Astrocyte (in vitro differentiated cells and primary cell): ENCODE measurements around the gene DNLZ. TPM values are rescaled to one million over a fixed set of nuclear protein-coding genes. Genes with fewer than 3 reads are reported as not detected.
"Not testable (repeated sequence)": the region's sequence is repeated elsewhere in the genome, so short reads cannot be mapped to it uniquely, and the experiment has no call there.

Experiments
- DNase-seq: peaks from one replicate; pipeline ENCODE4 v3.0.0-alpha.2; 2010; ENCODE audit warnings: low read depth
- FAIRE-seq: peaks from 2 replicates; lab custom pipeline; 2011; peaks lifted over from hg19 to GRCh38; lab: Jason Lieb, UNC
- H2AFZ ChIP-seq: 2 replicates; pipeline ENCODE4 v1.6.0; 2012; ENCODE audit warnings: low read depth, low read length, inconsistent platforms
- H3K27ac ChIP-seq: 2 replicates; pipeline ENCODE4 v1.5.1; 2011; ENCODE audit warnings: low read depth, low read length, inconsistent platforms
- H3K27me3 ChIP-seq: 2 replicates; pipeline ENCODE4 v1.6.0; 2011; ENCODE audit warnings: low read length, inconsistent platforms; ENCODE audit not compliant: insufficient read depth
- H3K36me3 ChIP-seq: 2 replicates; pipeline ENCODE4 v1.5.1; 2011; ENCODE audit warnings: low read length, inconsistent platforms; ENCODE audit not compliant: insufficient read depth
- H3K4me1 ChIP-seq: 2 replicates; pipeline ENCODE4 v1.5.1; 2011; ENCODE audit warnings: low read length, inconsistent platforms; ENCODE audit not compliant: insufficient read depth
- H3K4me2 ChIP-seq: 2 replicates; pipeline ENCODE4 v1.6.0; 2012; ENCODE audit warnings: low read length, inconsistent platforms
- H3K4me3 ChIP-seq: 2 replicates; pipeline ENCODE4 v1.5.1; 2011; ENCODE audit warnings: low read depth, mild to moderate bottlenecking, low read length, inconsistent platforms; ENCODE audit not compliant: insufficient read depth
- H3K79me2 ChIP-seq: 2 replicates; pipeline ENCODE4 v1.6.0; 2012; ENCODE audit warnings: mild to moderate bottlenecking, low read length, inconsistent platforms; ENCODE audit not compliant: insufficient read depth
- H3K9ac ChIP-seq: 2 replicates; pipeline ENCODE4 v1.6.0; 2012; ENCODE audit warnings: mild to moderate bottlenecking, low read length, inconsistent platforms
- H3K9me3 ChIP-seq: 2 replicates; pipeline ENCODE4 v1.5.1; 2012; ENCODE audit warnings: low read depth, mild to moderate bottlenecking, low read length, inconsistent platforms; ENCODE audit not compliant: insufficient read depth
- H4K20me1 ChIP-seq: 2 replicates; pipeline ENCODE4 v1.6.0; 2012; ENCODE audit warnings: low read length, inconsistent platforms; ENCODE audit not compliant: insufficient read depth
- H3K27ac Mint-ChIP-seq: one replicate; pipeline ENCODE4 v1.8.0; 2021; ENCODE audit warnings: mild to moderate bottlenecking, mixed read lengths; ENCODE audit not compliant: unreplicated experiment
- H3K27me3 Mint-ChIP-seq: one replicate; pipeline ENCODE4 v1.8.0; 2021; ENCODE audit warnings: low read depth, mixed read lengths; ENCODE audit not compliant: unreplicated experiment
- H3K36me3 Mint-ChIP-seq: one replicate; pipeline ENCODE4 v1.8.0; 2021; ENCODE audit warnings: low read depth, mixed read lengths; ENCODE audit not compliant: unreplicated experiment
- H3K4me1 Mint-ChIP-seq: one replicate; pipeline ENCODE4 v1.8.0; 2021; ENCODE audit warnings: low read depth, mixed read lengths; ENCODE audit not compliant: unreplicated experiment
- H3K4me3 Mint-ChIP-seq: one replicate; pipeline ENCODE4 v1.8.0; 2021; ENCODE audit warnings: mild to moderate bottlenecking, moderate library complexity, mixed read lengths; ENCODE audit not compliant: unreplicated experiment
- H3K9me3 Mint-ChIP-seq: one replicate; pipeline ENCODE4 v1.8.0; 2021; ENCODE audit warnings: mild to moderate bottlenecking, mixed read lengths; ENCODE audit not compliant: unreplicated experiment
- EZH2 ChIP-seq: IDR thresholded peaks from 2 replicates; pipeline ENCODE4 v1.6.1; 2012; ENCODE audit warnings: mild to moderate bottlenecking, low read length, inconsistent platforms; ENCODE audit not compliant: insufficient read depth
- total RNA-seq: library from RNA; stranded (reverse); gene quantifications from 2 replicates; pipeline ENCODE4 v1.2.1, GENCODE V29; 2021
- TF ChIP-seq, protein P1 (sequence below): IDR thresholded peaks from 2 replicates; pipeline ENCODE4 v1.5.1; 2011; ENCODE audit warnings: low read depth, mild to moderate bottlenecking, inconsistent platforms, low read length, moderate library complexity; ENCODE audit not compliant: insufficient read depth

The DNLZ gene
- total RNA-seq, 1 donor from 2014 or later: 17.4 TPM

DNA sequence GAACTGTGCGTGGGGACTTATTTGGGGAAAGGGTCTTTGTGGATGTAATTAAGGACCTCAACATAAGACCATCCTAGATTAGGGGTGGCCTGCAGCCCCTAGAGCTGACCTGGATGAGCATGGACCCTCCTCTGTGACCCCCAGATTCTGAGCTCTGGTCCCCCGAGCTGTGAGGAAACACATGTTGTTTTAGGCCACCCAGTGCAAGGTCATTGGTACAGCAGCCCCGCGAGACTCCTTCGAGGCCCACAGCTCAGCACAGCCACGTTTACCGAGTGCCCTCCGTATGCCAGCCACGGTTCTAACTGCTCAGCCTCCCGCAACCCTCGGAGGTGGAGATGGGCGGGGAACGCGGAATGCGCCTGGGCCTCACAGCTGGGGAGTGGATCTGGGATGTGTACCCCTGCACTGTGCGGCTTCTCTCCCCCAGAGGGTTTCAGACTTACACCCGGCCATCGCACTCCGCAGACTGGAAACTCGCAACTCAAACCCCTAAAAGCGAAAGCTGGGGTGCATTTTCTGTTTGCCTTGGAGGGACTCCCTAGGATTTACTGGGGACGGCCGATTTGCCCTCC is 40.7 kb downstream of the DNLZ start:
- H3K4me1 Mint-ChIP-seq: no peaks in the 10 kb centered on the region
- H3K4me3 ChIP-seq: no peak overlapping the region
- no peaks in the 10 kb centered on the region for H3K27me3 ChIP-seq
- no peaks in the 10 kb centered on the region for H3K36me3 ChIP-seq
- DNase-seq (no peak), FAIRE-seq (no peak)
- H3K27me3 Mint-ChIP-seq: peaks cover 8% of the 10 kb centered on the region
- no peak overlapping the region for H3K9ac ChIP-seq
- H3K4me2 ChIP-seq: no peak overlapping the region
- H3K27ac Mint-ChIP-seq: no peak overlapping the region
- no peak overlapping the region for H2AFZ ChIP-seq
- H3K27ac ChIP-seq: no peak overlapping the region
- no peaks in the 10 kb centered on the region for H3K9me3 ChIP-seq
- peaks cover 13% of the 10 kb centered on the region for H3K9me3 Mint-ChIP-seq
- no peaks in the 10 kb centered on the region for H4K20me1 ChIP-seq
- peaks cover under 1% of the 10 kb centered on the region for H3K79me2 ChIP-seq
- peaks cover 16% of the 10 kb centered on the region for H3K4me1 ChIP-seq
- no peaks in the 10 kb centered on the region for H3K36me3 Mint-ChIP-seq
- H3K4me3 Mint-ChIP-seq: no peak overlapping the region
- TF ChIP-seq, protein P1, sequence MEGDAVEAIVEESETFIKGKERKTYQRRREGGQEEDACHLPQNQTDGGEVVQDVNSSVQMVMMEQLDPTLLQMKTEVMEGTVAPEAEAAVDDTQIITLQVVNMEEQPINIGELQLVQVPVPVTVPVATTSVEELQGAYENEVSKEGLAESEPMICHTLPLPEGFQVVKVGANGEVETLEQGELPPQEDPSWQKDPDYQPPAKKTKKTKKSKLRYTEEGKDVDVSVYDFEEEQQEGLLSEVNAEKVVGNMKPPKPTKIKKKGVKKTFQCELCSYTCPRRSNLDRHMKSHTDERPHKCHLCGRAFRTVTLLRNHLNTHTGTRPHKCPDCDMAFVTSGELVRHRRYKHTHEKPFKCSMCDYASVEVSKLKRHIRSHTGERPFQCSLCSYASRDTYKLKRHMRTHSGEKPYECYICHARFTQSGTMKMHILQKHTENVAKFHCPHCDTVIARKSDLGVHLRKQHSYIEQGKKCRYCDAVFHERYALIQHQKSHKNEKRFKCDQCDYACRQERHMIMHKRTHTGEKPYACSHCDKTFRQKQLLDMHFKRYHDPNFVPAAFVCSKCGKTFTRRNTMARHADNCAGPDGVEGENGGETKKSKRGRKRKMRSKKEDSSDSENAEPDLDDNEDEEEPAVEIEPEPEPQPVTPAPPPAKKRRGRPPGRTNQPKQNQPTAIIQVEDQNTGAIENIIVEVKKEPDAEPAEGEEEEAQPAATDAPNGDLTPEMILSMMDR: no peak
- no peak for TF ChIP-seq EZH2

DNA sequence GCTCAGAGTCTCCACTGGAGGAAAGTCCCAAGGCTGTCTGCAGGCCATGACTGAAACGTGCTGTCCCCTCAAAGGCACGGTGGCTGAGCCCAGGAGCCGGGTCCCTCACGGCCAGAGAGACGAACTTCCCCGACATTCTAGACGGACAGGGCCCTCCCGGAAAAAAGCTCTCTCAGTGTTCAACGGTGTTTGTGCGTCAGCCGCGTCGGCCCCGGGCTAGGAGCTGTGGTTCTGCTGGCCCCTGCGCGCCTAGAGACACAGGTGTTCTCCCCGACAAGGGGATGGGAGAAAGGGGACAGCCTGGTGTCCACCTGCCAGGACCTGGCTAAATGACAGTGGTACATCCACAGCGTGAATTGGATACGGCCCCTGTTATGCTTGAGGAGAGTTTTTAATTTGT is 42.0 kb downstream of the DNLZ start:
- no peak overlapping the region for H3K27ac Mint-ChIP-seq
- Histone ChIP-seq H4K20me1 (no peaks in the 10 kb centered on the region), H3K27ac (no peak overlapping the region), H3K79me2 (no peaks in the 10 kb centered on the region), H3K27me3 (no peaks in the 10 kb centered on the region), H3K4me3 (no peak overlapping the region), H3K9me3 (no peaks in the 10 kb centered on the region), H2AFZ (no peak overlapping the region), H3K36me3 (no peaks in the 10 kb centered on the region), H3K4me1 (peaks cover 10% of the 10 kb centered on the region), H3K4me2 (no peak overlapping the region), H3K9ac (no peak overlapping the region)
- no peaks in the 10 kb centered on the region for H3K36me3 Mint-ChIP-seq
- H3K27me3 Mint-ChIP-seq: peaks cover 8% of the 10 kb centered on the region
- no peak for TF ChIP-seq EZH2
- TF ChIP-seq, protein P1: no peak
- H3K4me1 Mint-ChIP-seq: no peaks in the 10 kb centered on the region
- FAIRE-seq (no peak), DNase-seq (no peak)
- H3K9me3 Mint-ChIP-seq: peaks cover 13% of the 10 kb centered on the region
- H3K4me3 Mint-ChIP-seq: no peak overlapping the region

DNA sequence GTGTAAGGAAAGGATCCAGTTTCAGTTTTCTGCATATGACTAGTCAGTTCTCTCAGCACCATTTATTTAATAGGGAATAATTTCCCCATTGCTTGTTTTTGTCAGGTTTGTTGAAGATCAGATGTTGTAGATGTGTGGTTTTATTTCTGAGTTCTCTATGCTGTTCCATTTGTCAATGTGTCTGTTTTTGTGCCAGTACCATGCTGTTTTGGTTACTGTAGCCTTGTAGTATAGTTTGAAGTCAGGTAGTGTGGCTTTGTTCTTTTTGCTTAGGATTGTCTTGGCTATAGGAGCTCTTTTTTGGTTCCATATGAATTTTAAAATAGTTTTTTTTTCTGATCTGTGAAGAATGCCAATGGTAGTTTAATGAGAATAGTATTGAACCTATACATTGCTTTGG is 42.6 kb downstream of the DNLZ start:
- DNase-seq, H3K27ac ChIP-seq, H3K4me3 ChIP-seq, H3K9ac ChIP-seq, H3K27me3 Mint-ChIP-seq, H4K20me1 ChIP-seq, H3K36me3 Mint-ChIP-seq, H3K4me1 Mint-ChIP-seq, H3K4me2 ChIP-seq, H3K79me2 ChIP-seq, H3K27me3 ChIP-seq, H3K4me3 Mint-ChIP-seq, H3K27ac Mint-ChIP-seq, H2AFZ ChIP-seq, FAIRE-seq, H3K36me3 ChIP-seq, H3K4me1 ChIP-seq, H3K9me3 ChIP-seq: not testable (repeated sequence)
- peaks cover 18% of the 10 kb centered on the region for H3K9me3 Mint-ChIP-seq

DNA sequence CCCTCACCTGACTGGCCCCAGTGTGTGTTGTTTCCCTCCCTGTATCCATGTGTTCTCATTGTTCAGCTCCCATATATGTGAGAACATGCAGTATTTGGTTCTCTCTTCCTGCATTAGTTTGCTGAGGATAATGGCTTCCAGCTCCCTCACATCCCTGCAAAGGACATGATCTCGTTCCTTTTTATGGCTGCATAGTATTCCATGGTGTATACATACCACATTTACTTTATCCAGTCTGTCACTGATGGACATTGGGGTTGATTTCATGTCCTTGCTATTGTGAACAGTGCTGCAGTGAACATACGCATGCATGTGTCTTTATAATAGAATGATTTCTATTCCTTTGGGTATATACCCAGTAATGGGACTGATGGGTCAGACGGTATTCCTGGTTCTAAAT is 43.6 kb downstream of the DNLZ start:
- not testable (repeated sequence) for H3K27me3 ChIP-seq, H3K27me3 Mint-ChIP-seq, FAIRE-seq, H3K9ac ChIP-seq, H4K20me1 ChIP-seq, H3K4me1 ChIP-seq, H3K4me3 ChIP-seq, H3K4me2 ChIP-seq, DNase-seq, H3K36me3 Mint-ChIP-seq, H3K79me2 ChIP-seq, H3K27ac ChIP-seq, H3K4me3 Mint-ChIP-seq, H3K27ac Mint-ChIP-seq, H3K4me1 Mint-ChIP-seq, H3K36me3 ChIP-seq, H2AFZ ChIP-seq
- peaks cover 24% of the 10 kb centered on the region for H3K9me3 Mint-ChIP-seq
- H3K9me3 ChIP-seq: peaks cover 12% of the 10 kb centered on the region

DNA sequence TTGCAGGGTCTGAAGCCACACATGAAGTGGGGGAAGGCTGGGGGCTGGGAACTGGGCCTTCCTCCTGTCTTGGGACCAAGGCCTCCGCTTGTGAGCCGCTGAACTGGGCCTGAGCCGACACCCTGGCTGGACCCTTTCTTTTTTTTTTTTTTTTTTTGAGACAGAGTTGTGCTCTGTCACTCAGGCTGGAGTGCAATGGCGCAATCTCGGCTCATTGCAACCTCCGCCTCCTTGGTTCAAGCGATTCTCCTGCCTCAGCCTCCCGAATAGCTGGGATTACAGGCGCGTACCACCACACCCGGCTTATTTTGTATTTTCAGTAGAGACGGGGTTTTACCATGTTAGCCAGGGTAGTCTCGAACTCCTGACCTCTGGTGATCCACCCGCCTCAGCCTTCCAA is 44.3 kb downstream of the DNLZ start:
- H3K9ac ChIP-seq, FAIRE-seq, H3K4me3 ChIP-seq, H3K79me2 ChIP-seq, H3K4me2 ChIP-seq, H3K27ac Mint-ChIP-seq, H4K20me1 ChIP-seq, H2AFZ ChIP-seq, H3K27me3 ChIP-seq, H3K27ac ChIP-seq, H3K36me3 Mint-ChIP-seq, H3K27me3 Mint-ChIP-seq, H3K4me3 Mint-ChIP-seq, DNase-seq, H3K4me1 ChIP-seq, H3K36me3 ChIP-seq, H3K4me1 Mint-ChIP-seq: not testable (repeated sequence)
- peaks cover 28% of the 10 kb centered on the region for H3K9me3 Mint-ChIP-seq
- peaks cover 17% of the 10 kb centered on the region for H3K9me3 ChIP-seq
